DMS153 treated with DMSO at 0.1 percent for 48 hours (cell line): ENCODE results near the gene HOXC9.

ENCODE experiments used
- DNase-seq: peaks from one replicate; lab custom pipeline; 2025; ENCODE audit not compliant: unreplicated experiment; lab: John Stamatoyannopoulos, UW

Gene HOXC9

GRCh38 chr12:53986686-53987483, 13.1 kb upstream of the HOXC9 start:
- DNase-seq: no peak

- no peak for DNase-seq
Measured at GRCh38 chr12:53987787-53988230, 12.2 kb upstream of the HOXC9 start.

GRCh38 chr12:53988541-53989226, 11.3 kb upstream of the HOXC9 start:
- no peak for DNase-seq

GRCh38 chr12:53989227-53990113, 10.5 kb upstream of the HOXC9 start:
- no peak for DNase-seq

- peak; percentile 24 for DNase-seq
Measured at GRCh38 chr12:53990311-53991076, 9.5 kb upstream of the HOXC9 start.

- no peak for DNase-seq
Measured at GRCh38 chr12:53991077-53991460, 8.9 kb upstream of the HOXC9 start.

GRCh38 chr12:53992377-53992889, 7.5 kb upstream of the HOXC9 start:
- no peak for DNase-seq

GRCh38 chr12:53993162-53994008, 6.6 kb upstream of the HOXC9 start:
- no peak for DNase-seq

GRCh38 chr12:53994009-53994263, 6.0 kb upstream of the HOXC9 start:
- no peak for DNase-seq

GRCh38 chr12:53994264-53995001, 5.5 kb upstream of the HOXC9 start:
- no peak for DNase-seq

GRCh38 chr12:53995002-53995377, 5.0 kb upstream of the HOXC9 start:
- DNase-seq: no peak

GRCh38 chr12:53995378-53996239, 4.4 kb upstream of the HOXC9 start:
- no peak for DNase-seq

GRCh38 chr12:53996240-53997203, 3.4 kb upstream of the HOXC9 start:
- no peak for DNase-seq

GRCh38 chr12:53997204-53998109, 2.5 kb upstream of the HOXC9 start:
- no peak for DNase-seq

- no peak for DNase-seq
Measured at GRCh38 chr12:53998110-53998899, 1.7 kb upstream of the HOXC9 start.
